RPMI8226 (cell line): ENCODE results near the gene UBAP2.
A peak's percentile ranks its signal among the peaks of the same experiment; 100 is the strongest.

Experiments used
- DNase-seq: peaks from one replicate; pipeline ENCODE4 v3.0.0-alpha.2; 2015

Gene UBAP2, protein sequence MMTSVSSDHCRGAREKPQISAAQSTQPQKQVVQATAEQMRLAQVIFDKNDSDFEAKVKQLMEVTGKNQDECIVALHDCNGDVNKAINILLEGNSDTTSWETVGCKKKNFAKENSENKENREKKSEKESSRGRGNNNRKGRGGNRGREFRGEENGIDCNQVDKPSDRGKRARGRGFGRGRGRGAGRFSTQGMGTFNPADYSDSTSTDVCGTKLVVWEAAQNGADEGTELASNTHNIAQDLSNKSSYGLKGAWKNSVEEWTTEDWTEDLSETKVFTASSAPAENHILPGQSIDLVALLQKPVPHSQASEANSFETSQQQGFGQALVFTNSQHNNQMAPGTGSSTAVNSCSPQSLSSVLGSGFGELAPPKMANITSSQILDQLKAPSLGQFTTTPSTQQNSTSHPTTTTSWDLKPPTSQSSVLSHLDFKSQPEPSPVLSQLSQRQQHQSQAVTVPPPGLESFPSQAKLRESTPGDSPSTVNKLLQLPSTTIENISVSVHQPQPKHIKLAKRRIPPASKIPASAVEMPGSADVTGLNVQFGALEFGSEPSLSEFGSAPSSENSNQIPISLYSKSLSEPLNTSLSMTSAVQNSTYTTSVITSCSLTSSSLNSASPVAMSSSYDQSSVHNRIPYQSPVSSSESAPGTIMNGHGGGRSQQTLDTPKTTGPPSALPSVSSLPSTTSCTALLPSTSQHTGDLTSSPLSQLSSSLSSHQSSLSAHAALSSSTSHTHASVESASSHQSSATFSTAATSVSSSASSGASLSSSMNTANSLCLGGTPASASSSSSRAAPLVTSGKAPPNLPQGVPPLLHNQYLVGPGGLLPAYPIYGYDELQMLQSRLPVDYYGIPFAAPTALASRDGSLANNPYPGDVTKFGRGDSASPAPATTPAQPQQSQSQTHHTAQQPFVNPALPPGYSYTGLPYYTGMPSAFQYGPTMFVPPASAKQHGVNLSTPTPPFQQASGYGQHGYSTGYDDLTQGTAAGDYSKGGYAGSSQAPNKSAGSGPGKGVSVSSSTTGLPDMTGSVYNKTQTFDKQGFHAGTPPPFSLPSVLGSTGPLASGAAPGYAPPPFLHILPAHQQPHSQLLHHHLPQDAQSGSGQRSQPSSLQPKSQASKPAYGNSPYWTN

DNA sequence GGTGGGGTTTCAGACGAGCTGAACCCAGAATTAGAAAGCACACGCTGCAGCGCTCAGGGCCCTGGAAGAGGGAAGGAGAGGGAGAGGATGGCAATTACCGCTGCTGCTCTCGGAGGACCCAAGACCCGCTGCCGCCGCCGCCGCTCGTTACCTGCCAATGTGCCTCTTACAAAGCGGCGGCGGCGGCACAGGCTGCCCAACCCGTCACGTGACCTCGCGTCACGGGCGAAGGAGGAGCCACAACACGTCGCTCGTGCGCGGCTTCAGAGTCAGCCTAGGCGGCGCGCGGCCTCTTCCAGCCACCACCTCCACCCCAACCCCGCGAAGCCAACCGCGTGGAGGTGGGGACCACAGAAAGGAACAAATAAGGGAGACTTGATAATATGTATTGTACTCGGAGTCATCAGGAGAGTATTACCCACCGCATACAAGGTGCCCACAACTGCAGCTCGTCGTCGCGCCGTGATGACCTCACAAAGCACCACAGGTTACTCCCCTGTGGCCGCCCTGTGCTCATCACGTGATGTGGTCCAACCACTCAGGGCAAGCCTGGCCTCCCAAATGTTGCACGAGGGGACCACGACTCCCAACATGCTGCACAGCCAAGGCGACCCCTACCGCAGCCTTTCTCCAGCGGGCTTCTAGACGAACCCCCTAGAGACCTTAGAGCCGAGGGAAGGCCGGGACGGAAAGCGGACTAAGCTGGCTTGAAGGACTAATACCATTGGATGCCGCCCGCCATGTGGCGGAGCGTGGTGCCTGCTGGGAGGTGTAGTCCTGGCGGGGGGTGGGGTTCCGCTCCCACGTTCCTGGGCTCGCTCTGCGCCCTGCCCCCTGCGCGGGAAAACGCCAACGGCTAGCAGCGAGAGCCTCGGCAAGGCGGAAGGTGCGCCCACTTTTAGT lies at the start of gene UBAP2:
TSS of gene UBAP2 (minus strand) at position 161 of the 903 bp plus-strand sequence. CDS start 31,739 bp downstream, outside the sequence.
- DNase-seq = peak; percentile 97

GRCh38 chr9:34098307-34098706 lies 49.6 kb upstream of the UBAP2 start:
- no peak for DNase-seq

GRCh38 chr9:34097865-34098264 lies 49.2 kb upstream of the UBAP2 start:
- no peak for DNase-seq

- no peak for DNase-seq
These were observed 48.1 kb upstream of the UBAP2 start for GRCh38 chr9:34096751-34097150.

DNA sequence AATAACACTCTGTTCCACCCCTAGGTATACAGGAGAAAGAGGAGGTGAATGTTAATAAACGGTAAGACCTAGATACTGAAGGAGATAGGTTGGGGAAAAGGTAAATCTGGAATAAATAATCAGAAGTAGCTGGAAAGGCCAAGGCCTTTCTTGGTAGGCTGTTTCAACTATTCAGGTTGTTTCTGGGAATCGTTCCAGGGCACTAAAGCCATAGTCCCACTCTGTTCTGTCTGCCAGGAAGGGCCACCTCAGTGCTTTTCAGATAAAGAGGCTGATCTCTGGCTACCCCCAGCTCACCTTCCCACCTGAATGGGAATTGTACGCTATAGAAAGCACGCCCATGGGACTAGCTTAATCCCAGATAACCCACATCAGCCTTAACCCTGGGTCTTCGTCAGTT lies 44.9 kb upstream of the UBAP2 start:
- no peak for DNase-seq

DNA sequence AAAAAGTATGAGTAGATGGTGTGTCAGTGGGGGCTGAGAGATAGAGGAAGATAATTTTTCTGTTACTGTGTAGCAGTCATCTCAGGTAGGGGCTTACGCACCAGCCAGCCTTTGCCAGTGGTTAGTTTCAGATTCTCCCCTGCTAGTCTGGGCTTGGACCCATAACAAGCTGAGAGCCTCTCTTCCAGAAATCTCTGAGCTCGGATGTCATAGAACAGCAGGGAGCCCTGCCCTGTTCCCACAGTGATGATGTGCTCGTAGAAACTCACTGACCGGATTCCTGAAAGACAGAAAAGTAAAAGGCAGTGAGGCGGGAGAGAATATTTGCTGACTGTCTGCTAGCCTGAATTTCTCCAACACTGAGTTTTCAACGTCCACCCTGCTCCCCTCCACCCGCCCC lies 40.6 kb upstream of the UBAP2 start:
- no peak for DNase-seq

GRCh38 chr9:34087370-34087769 lies 38.7 kb upstream of the UBAP2 start:
- peak; percentile 5 for DNase-seq

- no peak for DNase-seq
These were observed 38.2 kb upstream of the UBAP2 start for GRCh38 chr9:34086864-34087263.

DNA sequence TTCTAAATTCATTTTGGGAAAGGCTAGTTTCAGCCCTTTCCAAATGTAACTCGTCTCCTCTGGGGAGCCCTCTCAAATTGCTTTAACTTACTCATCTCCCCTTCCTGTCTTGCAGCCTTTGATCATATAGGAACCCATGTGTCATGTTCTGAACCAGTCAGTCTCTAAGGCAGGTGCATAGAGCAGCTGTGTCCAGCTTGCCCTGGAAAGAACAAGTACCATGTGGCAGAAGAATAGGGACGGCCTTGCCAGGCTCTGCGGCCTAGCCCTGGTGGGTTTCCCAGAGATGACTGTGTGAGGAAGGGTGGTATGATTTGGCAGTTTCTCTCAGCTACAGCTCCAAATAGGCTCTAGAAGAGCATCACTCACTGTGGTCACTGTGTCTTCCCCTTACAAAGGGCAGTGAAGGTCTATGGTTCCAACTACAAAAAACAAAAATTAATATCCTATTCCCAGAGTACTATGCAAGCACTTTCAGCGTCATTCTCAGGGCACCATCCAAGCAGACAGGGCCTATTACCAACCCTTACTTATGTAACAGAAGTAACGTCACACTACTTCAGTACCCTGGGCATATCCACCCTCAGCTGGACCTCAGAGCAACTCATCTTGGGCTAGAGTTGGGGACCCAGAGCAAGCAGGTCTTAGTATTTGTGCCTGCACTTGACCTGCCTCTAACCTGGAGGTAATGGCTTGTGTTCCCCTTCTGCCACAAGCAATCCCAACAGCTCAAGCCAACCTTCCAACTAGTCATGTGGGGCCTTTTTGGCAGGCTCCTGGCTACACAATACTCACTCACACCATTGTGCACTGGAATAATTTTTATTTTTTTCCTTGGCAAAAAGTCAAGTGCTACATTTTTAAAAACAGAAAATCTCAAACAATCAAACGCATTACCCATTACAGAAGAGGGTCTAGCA lies 37.2 kb upstream of the UBAP2 start:
- DNase-seq = no peak

- no peak for DNase-seq
These were observed 35.9 kb upstream of the UBAP2 start for GRCh38 chr9:34084562-34084961.

DNA sequence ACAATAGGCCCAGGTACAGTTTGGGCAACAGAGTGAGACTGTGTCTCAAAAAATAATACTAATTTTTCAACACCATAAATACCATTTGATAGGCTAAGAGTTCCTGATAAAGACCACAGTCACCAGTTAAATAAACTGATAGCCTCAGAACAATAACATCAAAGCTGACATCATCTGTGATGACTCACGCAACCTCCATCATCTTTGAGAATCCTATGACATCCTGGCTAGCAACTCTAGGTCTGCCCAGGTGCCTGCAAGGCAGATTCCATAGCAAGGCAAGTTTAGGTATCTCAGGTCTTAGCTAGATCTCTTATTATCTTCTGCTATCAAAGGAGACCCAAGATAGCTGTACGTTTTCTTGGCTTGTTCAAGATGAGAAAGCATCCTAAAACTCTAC lies 30.5 kb upstream of the UBAP2 start:
- no peak for DNase-seq

GRCh38 chr9:34072868-34073590 lies 24.3 kb upstream of the UBAP2 start:
- no peak for DNase-seq

- no peak for DNase-seq
These were observed 23.7 kb upstream of the UBAP2 start for GRCh38 chr9:34072410-34072809.

DNA sequence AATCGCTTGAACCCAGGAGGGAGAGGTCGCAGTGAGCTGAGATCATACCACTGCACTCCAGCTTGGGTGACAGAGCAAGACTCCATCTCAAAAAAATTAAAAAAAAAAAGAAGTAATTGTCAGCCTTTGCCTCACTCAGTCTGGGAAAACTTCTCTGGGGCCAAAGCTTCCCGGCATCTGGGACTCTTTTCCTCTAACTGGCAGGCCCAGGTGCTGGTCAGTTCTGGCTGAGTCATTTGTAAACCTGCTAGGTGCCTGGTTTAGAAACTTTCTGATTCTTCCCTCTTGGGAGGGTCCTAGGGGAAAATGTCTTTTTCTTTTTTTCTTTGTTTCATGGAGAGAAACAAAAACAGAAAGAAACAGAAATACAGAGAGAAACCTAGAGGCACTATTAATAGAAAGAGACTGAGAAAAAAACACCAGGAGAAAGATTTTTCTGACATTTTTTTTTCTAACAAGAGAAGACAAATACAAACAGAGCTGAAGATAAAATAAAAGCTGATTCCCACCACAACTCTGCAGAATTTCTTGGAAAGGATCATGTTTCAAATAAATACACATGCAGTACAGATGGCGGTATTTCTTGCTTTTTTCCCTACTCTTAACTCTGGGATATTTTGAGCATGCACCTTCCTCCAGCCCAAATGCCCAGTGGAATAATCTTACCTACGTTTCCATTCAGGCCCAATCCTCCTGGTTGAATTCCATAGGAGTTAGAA lies 22.1 kb upstream of the UBAP2 start:
- DNase-seq = no peak

GRCh38 chr9:34069831-34070230 lies 21.1 kb upstream of the UBAP2 start:
- no peak for DNase-seq

DNA sequence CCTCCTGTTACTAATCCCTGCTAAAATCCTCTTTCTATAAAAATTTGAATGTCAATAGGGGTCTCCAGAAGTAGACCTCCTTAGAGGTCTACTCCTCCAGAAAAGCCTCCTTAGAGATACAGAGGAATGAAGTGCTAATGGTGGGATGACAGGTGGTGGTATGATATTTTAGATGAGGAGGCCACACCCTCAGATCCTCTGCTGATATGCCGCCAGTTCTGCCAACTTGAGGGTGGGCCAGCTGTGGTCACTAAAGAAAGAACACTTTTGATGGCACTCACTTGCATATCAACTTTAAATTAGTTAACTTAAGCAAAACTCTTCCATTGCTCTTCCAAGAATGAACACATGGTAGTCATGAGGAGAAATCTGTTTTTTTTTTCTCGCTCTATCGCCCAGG lies 16.9 kb upstream of the UBAP2 start:
- DNase-seq = no peak

DNA sequence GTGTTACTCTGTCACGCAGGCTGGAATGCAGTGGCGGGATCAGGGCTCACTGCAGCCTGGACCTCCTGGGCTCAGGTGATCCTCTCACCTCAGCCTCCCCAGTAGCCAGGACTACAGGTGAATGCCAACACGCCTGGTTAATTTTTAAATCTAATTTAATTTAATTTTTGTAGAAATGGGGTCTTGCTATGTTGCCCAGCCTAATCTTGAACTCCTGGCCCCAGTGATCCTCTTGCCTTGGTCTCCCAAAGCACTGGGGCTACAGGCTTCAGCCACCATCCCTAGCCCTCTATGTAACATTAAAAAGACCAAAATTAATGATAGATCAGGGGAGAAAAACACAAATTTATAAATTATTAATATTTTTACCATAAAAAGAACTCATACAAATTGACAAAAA lies 11.3 kb upstream of the UBAP2 start:
- DNase-seq = no peak

- DNase-seq = no peak
These were observed 10.6 kb upstream of the UBAP2 start for GRCh38 chr9:34059281-34059680.

DNA sequence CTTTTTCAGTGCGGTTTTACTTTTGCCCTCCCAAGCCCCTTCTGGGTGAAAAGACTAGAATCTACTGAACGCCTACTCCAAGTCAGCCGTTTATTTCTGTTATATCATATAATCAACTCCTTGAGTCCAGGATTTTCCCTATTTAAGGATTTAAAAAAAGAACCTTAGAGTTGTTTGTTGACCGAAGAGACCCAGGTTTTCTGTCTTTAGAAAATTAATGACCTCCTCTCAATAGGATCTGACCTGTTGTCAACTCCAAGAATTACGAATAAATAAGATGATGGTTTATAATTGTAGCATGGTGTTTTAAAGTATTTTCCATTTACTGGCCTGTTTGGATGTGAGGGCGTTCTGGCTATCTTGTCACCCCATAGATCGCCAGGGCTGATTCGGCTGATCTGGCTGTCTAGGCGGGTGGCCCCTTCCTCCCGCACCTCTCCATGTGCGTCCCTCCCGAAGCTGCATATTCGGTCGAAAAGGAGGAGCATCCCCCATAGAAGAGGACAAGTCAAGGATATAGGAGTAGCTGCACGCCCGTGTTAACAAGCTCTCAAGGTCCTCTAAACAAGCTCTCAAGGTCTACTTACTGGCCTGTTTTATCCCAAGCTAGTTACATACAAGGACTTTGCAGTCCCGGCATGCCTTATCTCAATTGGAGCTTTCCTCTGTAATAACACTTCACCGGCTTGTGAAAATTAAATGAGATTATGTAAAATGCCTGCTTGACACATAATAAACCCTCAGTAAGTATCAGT lies 1.1 kb upstream of the UBAP2 start:
- no peak for DNase-seq
